IPS-NIHi11 (cell line): ENCODE measurements around the gene PARP11.
"Not testable (repeated sequence)": the region's sequence is repeated elsewhere in the genome, so short reads cannot be mapped to it uniquely, and the experiment has no call there.

ENCODE experiments used
- DNase-seq: peaks from one replicate; pipeline ENCODE4 v3.0.0; 2012; ENCODE audit warnings: mixed read lengths, low spot score

Gene PARP11

GRCh38 chr12:3882896-3883564, 9.8 kb upstream of the PARP11 start:
- DNase-seq = peak; percentile 46

GRCh38 chr12:3882406-3882805, 9.2 kb upstream of the PARP11 start:
- no peak for DNase-seq

GRCh38 chr12:3881281-3881950, 8.2 kb upstream of the PARP11 start:
- DNase-seq = no peak

- DNase-seq = no peak
Measured at GRCh38 chr12:3879846-3880245, 6.6 kb upstream of the PARP11 start.

- DNase-seq = no peak
Measured at GRCh38 chr12:3871356-3871755, 1.8 kb downstream of the PARP11 start.

- no peak for DNase-seq
Measured at GRCh38 chr12:3869865-3870264, 3.3 kb downstream of the PARP11 start.

- no peak for DNase-seq
Measured at GRCh38 chr12:3869433-3869832, 3.8 kb downstream of the PARP11 start.

- no peak for DNase-seq
Measured at GRCh38 chr12:3863756-3864155, 9.4 kb downstream of the PARP11 start.

GRCh38 chr12:3842517-3842916, 30.7 kb downstream of the PARP11 start:
- no peak for DNase-seq

- no peak for DNase-seq
Measured at GRCh38 chr12:3841783-3842182, 31.4 kb downstream of the PARP11 start.

- DNase-seq = not testable (repeated sequence)
Measured at GRCh38 chr12:3840833-3841232, 32.4 kb downstream of the PARP11 start.

GRCh38 chr12:3839745-3840144, 33.5 kb downstream of the PARP11 start:
- not testable (repeated sequence) for DNase-seq

GRCh38 chr12:3838701-3839548, 34.3 kb downstream of the PARP11 start:
- not testable (repeated sequence) for DNase-seq

GRCh38 chr12:3838076-3838475, 35.1 kb downstream of the PARP11 start:
- DNase-seq = no peak

- DNase-seq = no peak
Measured at GRCh38 chr12:3837049-3837448, 36.1 kb downstream of the PARP11 start.

GRCh38 chr12:3836641-3837040, 36.6 kb downstream of the PARP11 start:
- no peak for DNase-seq

- DNase-seq = no peak
Measured at GRCh38 chr12:3835914-3836313, 37.3 kb downstream of the PARP11 start.

GRCh38 chr12:3834774-3835173, 38.4 kb downstream of the PARP11 start:
- DNase-seq = no peak

- peak; percentile 28 for DNase-seq
Measured at GRCh38 chr12:3833670-3834310, 39.4 kb downstream of the PARP11 start.

- DNase-seq = no peak
Measured at GRCh38 chr12:3832738-3833137, 40.5 kb downstream of the PARP11 start.

- DNase-seq = no peak
Measured at GRCh38 chr12:3828888-3829287, 44.3 kb downstream of the PARP11 start.

GRCh38 chr12:3827301-3828000, 45.7 kb downstream of the PARP11 start:
- no peak for DNase-seq
